ENCODE data around the gene LCP2.

Gene LCP2

GRCh38 chr5:170256571-170256970, 41.0 kb downstream of the LCP2 start:
- Histone ChIP-seq H3K9me3 (ENCODE audit: control extremely low read depth in 1 of 5, control insufficient read depth in 4 of 5, insufficient read depth in 2 of 5, low read depth in 1 of 5, low read length in 4 of 5) (no peaks in the 10 kb centered on the region), H3K4me1 (ENCODE audit: control extremely low read depth in 1 of 4, control insufficient read depth in 4 of 4, insufficient read depth in 4 of 4, low read length in 3 of 4) (no peaks in the 10 kb centered on the region), H3K27me3 (replicated peaks in 2 of 5; ENCODE audit: control insufficient read depth in 4 of 5, insufficient read depth in 5 of 5, low read length in 4 of 5) (no peaks in the 10 kb centered on the region), H3K36me3 (ENCODE audit: control insufficient read depth in 4 of 4, insufficient read depth in 4 of 4, low read length in 3 of 4) (peaks cover 46 to 99% (median 86%) of the 10 kb centered on the region in 4 experiments), H3K27ac (ENCODE audit: insufficient read depth in 1 of 2, low read depth in 1 of 2, low read length in 2 of 2, poor library complexity in 1 of 2, severe bottlenecking in 2 of 2) (no peak overlapping the region), H3K4me3 (ENCODE audit: control insufficient read depth in 1 of 7, extremely low read depth in 1 of 7, insufficient read depth in 4 of 7, low read depth in 2 of 7, low read length in 6 of 7) (no peak overlapping the region)
- 100% methylated on average over 1 of the region's 1 CpG for WGBS (ENCODE audit: insufficient coverage)
- DNase-seq, result no peak
- CTCF ChIA-PET, result interaction anchor here (1.4 kb wide), 2 partner anchors 9 to 43 kb away, joined by 4 to 5 read pairs; no protein-coding TSS in a partner anchor
- POLR2A ChIA-PET, result no interaction called here

DNA sequence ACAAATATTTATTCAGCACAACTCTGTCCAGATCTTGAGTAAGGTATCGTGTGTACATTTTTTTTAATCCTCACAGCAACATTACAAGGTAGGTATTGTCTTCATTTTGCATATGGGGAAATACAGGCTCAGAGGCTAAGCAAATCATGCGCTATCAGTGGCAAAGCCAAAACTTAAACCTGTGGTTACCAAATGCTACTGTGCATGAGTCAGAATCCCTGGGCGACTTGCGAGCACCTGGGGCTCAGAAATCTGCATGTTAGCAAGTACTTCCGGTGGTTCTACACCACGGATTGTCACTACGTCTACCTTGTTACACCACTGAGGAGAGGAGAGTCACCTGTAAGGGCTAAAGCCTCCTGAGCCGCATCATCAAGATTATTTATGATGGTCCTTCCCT, 43.5 kb downstream of the LCP2 start:
- Histone ChIP-seq H3K36me3 (ENCODE audit: control insufficient read depth in 4 of 4, insufficient read depth in 4 of 4, low read length in 3 of 4) (peaks cover 47 to 99% (median 82%) of the 10 kb centered on the region in 4 experiments), H3K9me3 (ENCODE audit: control extremely low read depth in 1 of 5, control insufficient read depth in 4 of 5, insufficient read depth in 2 of 5, low read depth in 1 of 5, low read length in 4 of 5) (no peaks in the 10 kb centered on the region), H3K4me3 (ENCODE audit: control insufficient read depth in 1 of 7, extremely low read depth in 1 of 7, insufficient read depth in 4 of 7, low read depth in 2 of 7, low read length in 6 of 7) (no peak overlapping the region), H3K27me3 (replicated peaks in 2 of 5; ENCODE audit: control insufficient read depth in 4 of 5, insufficient read depth in 5 of 5, low read length in 4 of 5) (no peaks in the 10 kb centered on the region), H3K4me1 (ENCODE audit: control extremely low read depth in 1 of 4, control insufficient read depth in 4 of 4, insufficient read depth in 4 of 4, low read length in 3 of 4) (no peaks in the 10 kb centered on the region), H3K27ac (ENCODE audit: insufficient read depth in 1 of 2, low read depth in 1 of 2, low read length in 2 of 2, poor library complexity in 1 of 2, severe bottlenecking in 2 of 2) (no peak overlapping the region)
- POLR2A ChIA-PET, result no interaction called here
- CTCF ChIA-PET, result no interaction called here
- 88% methylated on average over 8 of the region's 8 CpGs for WGBS (ENCODE audit: insufficient coverage)
- DNase-seq, result no peak

DNA sequence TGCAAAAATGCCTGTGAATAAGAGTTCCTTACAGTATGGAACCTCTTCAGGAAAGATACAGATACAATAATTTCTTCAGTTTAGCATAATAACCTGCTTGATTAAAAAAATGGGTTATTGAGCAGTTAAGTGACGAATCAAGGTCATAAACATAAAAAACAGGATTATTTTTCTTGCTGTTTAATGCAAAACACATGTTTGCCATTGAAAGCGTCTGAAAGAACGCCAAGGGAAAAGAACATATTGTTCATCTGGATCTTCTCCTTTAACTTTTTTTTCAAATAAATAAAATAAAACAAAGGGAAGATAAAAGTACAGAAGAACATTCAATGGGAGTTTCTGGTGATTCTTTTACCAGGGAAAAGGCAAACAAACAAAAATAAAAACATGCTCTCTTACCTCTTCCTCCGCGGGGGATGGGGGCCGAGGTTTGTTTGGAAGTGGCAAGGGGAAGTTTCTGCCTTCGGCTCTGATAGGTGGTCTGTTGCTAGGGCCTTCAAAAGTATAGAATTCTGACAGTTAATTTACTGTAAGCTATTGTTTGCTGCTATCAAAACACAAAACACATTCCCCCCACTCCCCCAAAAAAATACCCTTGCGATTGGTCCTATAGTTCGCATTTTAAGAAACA, 44.7 kb downstream of the LCP2 start:
- no peak overlapping the region for H3K27ac ChIP-seq (ENCODE audit: insufficient read depth in 1 of 2, low read depth in 1 of 2, low read length in 2 of 2, poor library complexity in 1 of 2, severe bottlenecking in 2 of 2)
- ChIA-PET CTCF (interaction anchor here (1.3 to 1.7 kb wide), 3 partner anchors 13 to 27 kb away, joined by 3 to 6 read pairs (median 4); no protein-coding TSS in a partner anchor), POLR2A (no interaction called here)
- no peak for DNase-seq
- no peaks in the 10 kb centered on the region for H3K9me3 ChIP-seq (ENCODE audit: control extremely low read depth in 1 of 5, control insufficient read depth in 4 of 5, insufficient read depth in 2 of 5, low read depth in 1 of 5, low read length in 4 of 5)
- peaks cover 42 to 100% (median 83%) of the 10 kb centered on the region in 4 experiments for H3K36me3 ChIP-seq (ENCODE audit: control insufficient read depth in 4 of 4, insufficient read depth in 4 of 4, low read length in 3 of 4)
- 100% methylated on average over 2 of the region's 9 CpGs for WGBS (ENCODE audit: insufficient coverage)
- H3K27me3 ChIP-seq (replicated peaks in 2 of 5; ENCODE audit: control insufficient read depth in 4 of 5, insufficient read depth in 5 of 5, low read length in 4 of 5), result no peaks in the 10 kb centered on the region
- H3K4me1 ChIP-seq (ENCODE audit: control extremely low read depth in 1 of 4, control insufficient read depth in 4 of 4, insufficient read depth in 4 of 4, low read length in 3 of 4), result no peaks in the 10 kb centered on the region
- no peak overlapping the region for H3K4me3 ChIP-seq (ENCODE audit: control insufficient read depth in 1 of 7, extremely low read depth in 1 of 7, insufficient read depth in 4 of 7, low read depth in 2 of 7, low read length in 6 of 7)

- Histone ChIP-seq H3K27ac (ENCODE audit: insufficient read depth in 1 of 2, low read depth in 1 of 2, low read length in 2 of 2, poor library complexity in 1 of 2, severe bottlenecking in 2 of 2) (no peak overlapping the region), H3K4me3 (ENCODE audit: control insufficient read depth in 1 of 7, extremely low read depth in 1 of 7, insufficient read depth in 4 of 7, low read depth in 2 of 7, low read length in 6 of 7) (no peak overlapping the region), H3K4me1 (ENCODE audit: control extremely low read depth in 1 of 4, control insufficient read depth in 4 of 4, insufficient read depth in 4 of 4, low read length in 3 of 4) (no peaks in the 10 kb centered on the region), H3K27me3 (replicated peaks in 2 of 5; ENCODE audit: control insufficient read depth in 4 of 5, insufficient read depth in 5 of 5, low read length in 4 of 5) (no peaks in the 10 kb centered on the region), H3K36me3 (ENCODE audit: control insufficient read depth in 4 of 4, insufficient read depth in 4 of 4, low read length in 3 of 4) (peaks cover 39 to 100% (median 82%) of the 10 kb centered on the region in 4 experiments), H3K9me3 (ENCODE audit: control extremely low read depth in 1 of 5, control insufficient read depth in 4 of 5, insufficient read depth in 2 of 5, low read depth in 1 of 5, low read length in 4 of 5) (no peaks in the 10 kb centered on the region)
- POLR2A ChIA-PET, result interaction anchor here (0.6 kb wide), 1 partner anchor 42 kb away, joined by 3 read pairs; no protein-coding TSS in a partner anchor
- WGBS (ENCODE audit: insufficient coverage), result no CpG with 5 or more reads among the region's 3 CpGs
- CTCF ChIA-PET, result interaction anchor here (0.7 to 1.7 kb wide), 5 partner anchors 14 to 97 kb away, joined by 3 to 6 read pairs (median 3); no protein-coding TSS in a partner anchor
- DNase-seq, result no peak
Observed at GRCh38 chr5:170252109-170252508, 45.5 kb downstream of the LCP2 start.

DNA sequence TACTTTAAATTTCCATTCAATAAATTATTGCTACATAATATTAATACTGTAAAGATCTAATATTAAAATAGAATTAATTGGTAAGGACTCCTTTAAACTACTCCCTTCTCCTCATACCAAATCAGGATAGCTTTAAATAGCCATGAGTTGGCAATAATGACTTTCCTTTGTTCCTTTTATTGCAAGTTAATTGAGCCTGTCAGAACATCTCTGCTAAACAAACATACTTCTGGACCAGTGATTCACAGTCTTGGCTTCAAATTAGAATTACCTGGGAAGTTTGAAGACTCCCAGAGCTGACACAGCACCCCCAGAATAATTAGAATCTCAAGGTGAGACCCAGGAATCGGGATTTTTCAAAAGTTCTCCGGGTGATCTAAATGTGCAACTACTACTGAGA, 46.1 kb downstream of the LCP2 start:
- peaks cover 43 to 100% (median 83%) of the 10 kb centered on the region in 4 experiments for H3K36me3 ChIP-seq (ENCODE audit: control insufficient read depth in 4 of 4, insufficient read depth in 4 of 4, low read length in 3 of 4)
- H3K4me3 ChIP-seq (ENCODE audit: control insufficient read depth in 1 of 7, extremely low read depth in 1 of 7, insufficient read depth in 4 of 7, low read depth in 2 of 7, low read length in 6 of 7), result no peak overlapping the region
- CTCF ChIA-PET, result interaction anchor here (0.7 to 2.8 kb wide), 6 partner anchors 10 to 97 kb away, joined by 3 to 7 read pairs (median 4); no protein-coding TSS in a partner anchor
- DNase-seq, result no peak
- POLR2A ChIA-PET, result no interaction called here
- H3K27ac ChIP-seq (ENCODE audit: insufficient read depth in 1 of 2, low read depth in 1 of 2, low read length in 2 of 2, poor library complexity in 1 of 2, severe bottlenecking in 2 of 2), result no peak overlapping the region
- no peaks in the 10 kb centered on the region for H3K4me1 ChIP-seq (ENCODE audit: control extremely low read depth in 1 of 4, control insufficient read depth in 4 of 4, insufficient read depth in 4 of 4, low read length in 3 of 4)
- 90% methylated on average over 2 of the region's 2 CpGs for WGBS (ENCODE audit: insufficient coverage)
- H3K27me3 ChIP-seq (replicated peaks in 2 of 5; ENCODE audit: control insufficient read depth in 4 of 5, insufficient read depth in 5 of 5, low read length in 4 of 5), result no peaks in the 10 kb centered on the region
- H3K9me3 ChIP-seq (ENCODE audit: control extremely low read depth in 1 of 5, control insufficient read depth in 4 of 5, insufficient read depth in 2 of 5, low read depth in 1 of 5, low read length in 4 of 5), result peaks cover 0 to 2% (median 0%) of the 10 kb centered on the region in 5 experiments

DNA sequence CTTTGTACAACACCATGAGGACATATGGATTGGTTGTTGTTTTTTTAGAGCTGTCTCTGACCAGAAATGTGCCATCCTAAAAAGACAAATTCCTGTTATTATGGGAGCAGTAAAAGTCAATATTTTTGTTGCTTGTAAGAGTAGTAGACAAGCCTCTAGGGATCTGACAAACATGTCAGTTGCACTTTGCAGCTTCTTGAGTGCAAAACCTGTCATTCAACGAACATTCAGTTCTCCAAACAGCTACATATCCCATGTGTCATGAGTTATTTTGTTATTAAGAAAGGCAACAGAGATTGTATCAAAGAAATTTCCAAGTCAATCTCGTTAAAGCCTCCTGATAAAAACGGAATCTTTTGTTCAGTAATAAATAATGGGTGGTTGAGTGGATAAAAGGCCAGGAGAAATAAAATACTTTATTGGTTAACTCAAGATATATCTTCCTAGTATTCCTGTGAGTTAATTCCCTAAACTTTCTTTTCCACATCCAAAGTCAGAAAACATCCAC, 46.7 kb downstream of the LCP2 start:
- ChIA-PET CTCF (interaction anchor here (1.4 to 2.8 kb wide), 2 partner anchors 10 to 98 kb away, joined by 3 to 7 read pairs; no protein-coding TSS in a partner anchor), POLR2A (no interaction called here)
- WGBS (ENCODE audit: insufficient coverage), result no CpG with 5 or more reads among the region's 3 CpGs
- no peak for DNase-seq
- no peak overlapping the region for H3K27ac ChIP-seq (ENCODE audit: insufficient read depth in 1 of 2, low read depth in 1 of 2, low read length in 2 of 2, poor library complexity in 1 of 2, severe bottlenecking in 2 of 2)
- H3K9me3 ChIP-seq (ENCODE audit: control extremely low read depth in 1 of 5, control insufficient read depth in 4 of 5, insufficient read depth in 2 of 5, low read depth in 1 of 5, low read length in 4 of 5), result peaks cover 0 to 5% (median 0%) of the 10 kb centered on the region in 5 experiments
- H3K27me3 ChIP-seq (replicated peaks in 2 of 5; ENCODE audit: control insufficient read depth in 4 of 5, insufficient read depth in 5 of 5, low read length in 4 of 5), result no peaks in the 10 kb centered on the region
- H3K4me3 ChIP-seq (ENCODE audit: control insufficient read depth in 1 of 7, extremely low read depth in 1 of 7, insufficient read depth in 4 of 7, low read depth in 2 of 7, low read length in 6 of 7), result no peak overlapping the region
- no peaks in the 10 kb centered on the region for H3K4me1 ChIP-seq (ENCODE audit: control extremely low read depth in 1 of 4, control insufficient read depth in 4 of 4, insufficient read depth in 4 of 4, low read length in 3 of 4)
- peaks cover 41 to 100% (median 81%) of the 10 kb centered on the region in 4 experiments for H3K36me3 ChIP-seq (ENCODE audit: control insufficient read depth in 4 of 4, insufficient read depth in 4 of 4, low read length in 3 of 4)

GRCh38 chr5:170249355-170249754, 48.2 kb downstream of the LCP2 start:
- Histone ChIP-seq H3K36me3 (ENCODE audit: control insufficient read depth in 4 of 4, insufficient read depth in 4 of 4, low read length in 3 of 4) (peaks cover 37 to 88% (median 68%) of the 10 kb centered on the region in 4 experiments), H3K4me1 (ENCODE audit: control extremely low read depth in 1 of 4, control insufficient read depth in 4 of 4, insufficient read depth in 4 of 4, low read length in 3 of 4) (no peaks in the 10 kb centered on the region), H3K4me3 (ENCODE audit: control insufficient read depth in 1 of 7, extremely low read depth in 1 of 7, insufficient read depth in 4 of 7, low read depth in 2 of 7, low read length in 6 of 7) (no peak overlapping the region), H3K9me3 (ENCODE audit: control extremely low read depth in 1 of 5, control insufficient read depth in 4 of 5, insufficient read depth in 2 of 5, low read depth in 1 of 5, low read length in 4 of 5) (peaks cover 0 to 8% (median 0%) of the 10 kb centered on the region in 5 experiments), H3K27ac (ENCODE audit: insufficient read depth in 1 of 2, low read depth in 1 of 2, low read length in 2 of 2, poor library complexity in 1 of 2, severe bottlenecking in 2 of 2) (no peak overlapping the region), H3K27me3 (replicated peaks in 2 of 5; ENCODE audit: control insufficient read depth in 4 of 5, insufficient read depth in 5 of 5, low read length in 4 of 5) (no peaks in the 10 kb centered on the region)
- POLR2A ChIA-PET, result no interaction called here
- 100% methylated on average over 1 of the region's 4 CpGs for WGBS (ENCODE audit: insufficient coverage)
- no peak for DNase-seq
- CTCF ChIA-PET, result interaction anchor here (2.8 kb wide), 1 partner anchor 12 kb away, joined by 7 read pairs; no protein-coding TSS in a partner anchor

All from common myeloid progenitor, CD34-positive (primary cell).